ENCODE measurements around the gene VPS39.

DNA sequence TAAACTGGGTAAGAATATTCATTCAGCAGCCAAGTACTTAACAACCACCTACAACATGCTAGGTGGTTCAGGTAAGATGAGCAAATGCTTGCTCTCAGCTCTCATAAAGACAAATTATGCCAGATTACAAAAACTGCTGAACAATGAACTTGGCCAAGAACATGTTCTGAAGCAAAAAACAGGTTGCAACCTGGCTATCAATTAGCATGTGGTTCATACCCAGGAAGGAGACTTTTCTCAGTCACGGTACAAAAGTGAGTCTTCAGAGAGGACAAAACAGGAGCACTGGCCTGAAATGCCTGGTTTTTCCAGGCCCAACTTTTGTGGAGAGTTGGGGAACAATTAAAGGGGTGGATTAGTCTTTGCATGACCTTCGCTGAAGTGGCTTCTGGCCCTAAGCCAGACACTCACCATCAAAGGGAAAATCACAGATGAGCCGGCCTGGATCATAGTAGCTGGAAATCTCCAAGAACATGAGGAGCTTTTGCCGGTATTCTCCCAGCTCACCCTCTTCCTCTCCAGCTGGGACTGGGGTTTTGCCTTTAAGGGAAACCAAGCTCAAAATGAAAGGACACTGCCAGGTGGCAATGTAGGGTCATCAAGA, 44.1 kb downstream of the VPS39 start:
- no peak for TF ChIP-seq GLI2 (tag by site-specific recombination; IDR thresholded peaks at IDR 0.05; ENCODE audit: borderline replicate concordance, low read depth)
- no peak for TF ChIP-seq ZNF785 (tag by site-specific recombination; IDR thresholded peaks at IDR 0.05)
- no peak for TF ChIP-seq EGR2 (tag by site-specific recombination; IDR thresholded peaks at IDR 0.05; ENCODE audit: low read depth)
- TF ChIP-seq, protein P1, sequence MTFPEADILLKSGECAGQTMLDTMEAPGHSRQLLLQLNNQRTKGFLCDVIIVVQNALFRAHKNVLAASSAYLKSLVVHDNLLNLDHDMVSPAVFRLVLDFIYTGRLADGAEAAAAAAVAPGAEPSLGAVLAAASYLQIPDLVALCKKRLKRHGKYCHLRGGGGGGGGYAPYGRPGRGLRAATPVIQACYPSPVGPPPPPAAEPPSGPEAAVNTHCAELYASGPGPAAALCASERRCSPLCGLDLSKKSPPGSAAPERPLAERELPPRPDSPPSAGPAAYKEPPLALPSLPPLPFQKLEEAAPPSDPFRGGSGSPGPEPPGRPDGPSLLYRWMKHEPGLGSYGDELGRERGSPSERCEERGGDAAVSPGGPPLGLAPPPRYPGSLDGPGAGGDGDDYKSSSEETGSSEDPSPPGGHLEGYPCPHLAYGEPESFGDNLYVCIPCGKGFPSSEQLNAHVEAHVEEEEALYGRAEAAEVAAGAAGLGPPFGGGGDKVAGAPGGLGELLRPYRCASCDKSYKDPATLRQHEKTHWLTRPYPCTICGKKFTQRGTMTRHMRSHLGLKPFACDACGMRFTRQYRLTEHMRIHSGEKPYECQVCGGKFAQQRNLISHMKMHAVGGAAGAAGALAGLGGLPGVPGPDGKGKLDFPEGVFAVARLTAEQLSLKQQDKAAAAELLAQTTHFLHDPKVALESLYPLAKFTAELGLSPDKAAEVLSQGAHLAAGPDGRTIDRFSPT (tag by site-specific recombination; IDR thresholded peaks at IDR 0.05): no peak
- TF ChIP-seq CTCF (tag by site-specific recombination; IDR thresholded peaks at IDR 0.05): no peak
